ENCODE results near the gene SLC35G3. TPM values are rescaled to one million over a fixed set of nuclear protein-coding genes. Genes with fewer than 3 reads are reported as not detected.
"Not testable (repeated sequence)": the region's sequence is repeated elsewhere in the genome, so short reads cannot be mapped to it uniquely, and the experiment has no call there.

SLC35G3 gene
- not detected in 2 replicates for total RNA-seq

DNA sequence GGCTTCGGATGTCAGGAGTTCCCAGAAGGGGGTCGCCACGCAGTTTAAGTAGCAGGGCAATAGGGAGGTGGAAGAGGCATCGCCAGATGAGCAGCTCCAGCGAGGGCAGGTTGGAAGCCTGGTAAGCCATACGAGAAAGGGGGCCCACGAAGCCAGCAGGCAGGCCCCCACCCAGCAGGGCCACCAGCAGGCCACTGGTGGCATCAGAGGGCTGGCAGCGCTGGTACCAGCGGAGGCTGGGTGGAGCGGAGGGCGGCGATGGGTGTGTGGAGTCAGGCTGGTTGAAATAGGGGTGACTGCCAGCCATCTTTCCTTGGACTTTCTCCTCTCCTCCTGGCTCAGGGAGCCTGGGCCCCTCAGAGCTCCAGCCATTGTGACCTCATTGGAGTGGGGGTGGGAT, at the start of gene SLC35G3:
Gene SLC35G3 (minus strand): TSS at position 393 of the 400 bp plus-strand sequence. CDS start 86 bp downstream, at position 307.
- not testable (repeated sequence) for DNase-seq (ENCODE audit: low read depth, low spot score)

DNA sequence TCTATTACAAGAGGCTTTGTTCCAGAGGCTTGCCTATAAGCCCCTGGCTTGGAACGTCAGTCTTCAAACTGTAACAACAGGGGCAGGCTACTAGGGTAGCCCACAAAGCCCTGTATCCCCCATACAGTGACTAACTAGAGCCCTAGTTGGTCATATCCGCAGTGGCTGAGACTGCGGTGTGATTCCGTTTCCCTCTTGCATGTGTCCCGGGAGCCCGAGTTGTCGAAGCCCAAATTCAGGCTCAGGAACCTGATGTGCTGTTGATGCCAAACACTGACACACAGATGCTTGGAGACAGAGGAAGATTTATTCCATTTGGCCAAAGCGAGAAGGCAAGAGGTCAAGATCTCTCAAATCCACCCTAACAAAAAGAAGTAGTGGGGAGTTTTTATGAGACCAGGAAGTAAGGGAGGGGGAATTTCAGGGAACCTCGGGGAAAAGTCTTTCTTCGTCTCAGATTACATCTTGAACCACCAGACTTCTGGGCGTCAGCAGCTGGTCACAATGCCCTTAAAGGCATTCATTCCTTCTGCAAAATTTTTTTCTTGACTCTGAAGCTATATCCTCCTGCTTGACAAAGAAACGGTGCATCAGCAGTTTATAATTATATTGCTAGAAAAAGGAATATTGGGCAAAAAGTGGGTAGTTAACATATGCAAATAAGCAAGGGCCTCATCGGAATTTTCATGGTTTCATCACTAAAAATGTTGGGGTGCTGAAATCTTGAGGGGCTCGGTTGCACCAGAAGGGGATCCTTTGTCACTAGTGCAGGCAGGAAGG, 49.6 kb upstream of the SLC35G3 start:
- no peak for DNase-seq (ENCODE audit: low read depth, low spot score)

DNA sequence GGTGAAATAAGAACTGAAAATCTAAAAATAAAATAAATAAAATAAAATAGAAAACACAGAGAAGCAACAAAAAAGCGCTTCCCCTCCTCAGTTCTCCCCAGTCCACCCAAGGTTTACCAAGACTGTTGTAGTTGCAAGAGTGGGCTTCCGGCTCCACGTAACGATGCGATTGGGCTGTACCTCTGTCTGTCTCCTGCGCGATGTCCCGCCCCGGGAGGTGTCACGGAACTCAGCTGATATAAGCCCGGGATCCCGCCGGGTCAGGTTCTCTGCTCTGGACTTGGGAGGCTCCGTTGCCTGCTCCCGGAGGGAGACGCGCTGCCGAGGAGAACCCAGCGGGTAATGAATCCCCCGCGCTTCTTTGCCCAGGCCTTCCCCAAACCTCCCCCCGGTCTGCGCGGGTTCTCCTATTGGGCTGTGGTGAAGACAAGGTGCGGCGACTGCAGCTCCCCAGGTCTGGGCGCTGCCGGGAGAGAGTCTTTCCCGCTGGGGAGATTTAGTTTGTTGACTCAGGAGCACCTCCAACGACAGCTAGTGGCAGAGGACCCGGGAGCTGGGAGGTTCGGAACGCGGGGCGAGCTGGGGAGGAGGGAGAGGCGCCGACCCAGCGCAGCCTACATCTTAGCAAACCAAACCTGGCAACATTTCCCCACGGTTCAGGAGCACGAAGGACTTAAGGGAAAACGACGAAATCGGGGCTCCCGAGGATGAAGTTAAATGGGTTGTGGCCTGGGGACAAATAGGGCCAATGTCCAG, 48.8 kb upstream of the SLC35G3 start, which contains the start of gene SLFN5:
Gene SLFN5 (plus strand): TSS at position 268 of the 756 bp plus-strand sequence. CDS start 15,619 bp downstream, outside the sequence.
- DNase-seq (ENCODE audit: low read depth, low spot score) = no peak

DNA sequence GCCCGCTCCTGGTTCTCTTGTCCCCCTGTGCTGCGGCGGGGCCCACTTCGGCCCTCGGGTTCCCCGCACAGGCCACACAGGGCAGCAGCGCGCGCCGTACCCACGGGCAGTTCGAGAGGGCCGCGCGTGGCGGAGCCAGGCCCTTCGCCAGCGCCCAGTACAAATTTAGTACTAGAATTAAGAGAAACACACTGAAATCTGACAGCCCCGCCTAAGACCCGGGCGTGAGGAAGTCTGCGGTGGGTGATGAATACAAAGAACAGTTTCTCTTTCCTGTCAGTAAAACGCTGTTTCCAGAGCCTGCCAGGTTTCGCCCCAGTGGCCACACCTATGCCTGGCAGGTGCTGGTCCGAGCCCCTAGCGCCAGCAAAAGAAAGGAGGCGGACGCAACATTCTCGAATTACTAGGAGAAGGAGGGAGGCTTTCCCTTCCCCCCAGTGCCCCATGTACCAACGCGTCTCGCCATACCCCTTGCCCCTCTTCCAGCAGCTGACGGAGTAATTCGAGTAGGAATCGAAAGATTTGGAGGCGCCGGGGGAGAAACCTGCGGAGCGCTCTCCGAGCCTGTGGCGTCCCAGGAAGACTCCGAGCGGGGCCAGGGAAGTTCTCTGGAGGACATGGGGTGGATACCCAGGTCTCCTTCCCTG, 48.1 kb upstream of the SLC35G3 start:
- DNase-seq (ENCODE audit: low read depth, low spot score) = no peak

DNA sequence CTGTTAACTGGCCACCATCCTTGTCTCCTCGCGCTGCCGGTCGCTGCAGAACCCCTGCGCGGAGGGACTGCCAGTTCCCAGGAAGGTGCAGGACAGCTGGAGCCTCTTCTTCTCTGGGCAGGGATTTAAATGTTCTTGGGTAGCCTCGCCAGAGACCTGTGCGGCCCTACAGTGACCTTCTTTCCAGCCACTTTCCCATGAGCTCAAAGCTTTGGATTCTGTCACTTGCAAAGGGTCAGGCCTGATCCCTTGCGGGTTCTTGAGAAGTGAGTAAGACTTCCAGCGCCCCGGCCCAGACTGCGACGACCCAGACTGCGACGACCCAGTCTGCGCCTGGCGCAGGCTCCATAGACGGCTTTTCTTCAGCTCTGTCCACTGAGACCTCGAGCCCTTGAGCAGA, 47.3 kb upstream of the SLC35G3 start:
- no peak for DNase-seq (ENCODE audit: low read depth, low spot score)

DNA sequence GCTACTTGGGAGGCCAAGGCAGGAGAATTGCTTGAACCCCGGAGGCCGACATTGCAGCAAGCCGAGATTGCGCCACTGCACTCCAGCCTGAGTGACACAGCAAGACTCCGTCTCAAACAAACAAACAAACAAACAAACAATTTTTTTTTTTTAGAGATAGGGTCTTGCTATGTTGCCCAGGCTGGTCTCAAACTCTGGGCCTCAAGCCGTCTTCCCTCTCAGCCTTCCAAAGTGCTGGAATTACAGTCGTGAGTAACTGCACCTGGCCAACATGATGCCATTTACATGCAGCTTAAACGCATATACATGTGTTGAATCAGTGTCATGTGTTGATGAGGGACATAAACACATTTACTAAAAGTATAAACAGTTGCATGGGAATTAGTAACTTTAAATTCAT, 46.7 kb upstream of the SLC35G3 start:
- DNase-seq (ENCODE audit: low read depth, low spot score) = no peak

DNA sequence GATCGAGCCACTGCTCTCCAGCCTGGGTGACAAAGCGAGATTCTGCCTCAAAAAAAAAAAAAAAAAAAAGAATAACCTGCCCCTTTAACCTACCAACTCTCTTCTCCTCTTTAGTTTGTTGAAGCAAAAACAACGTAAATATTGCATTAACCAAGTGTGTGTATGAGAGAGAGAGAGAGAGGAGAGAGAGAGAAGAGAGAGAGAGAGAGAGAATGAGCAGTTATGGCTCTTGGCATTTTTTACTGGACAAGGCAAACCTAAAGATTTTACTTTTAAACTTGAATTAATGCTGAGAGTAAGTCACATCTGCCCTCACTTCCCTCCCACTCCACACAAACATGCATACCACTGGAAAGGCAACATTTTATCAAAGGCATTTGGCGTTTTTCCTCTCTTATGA, 45.6 kb upstream of the SLC35G3 start:
- DNase-seq (ENCODE audit: low read depth, low spot score) = no peak

DNA sequence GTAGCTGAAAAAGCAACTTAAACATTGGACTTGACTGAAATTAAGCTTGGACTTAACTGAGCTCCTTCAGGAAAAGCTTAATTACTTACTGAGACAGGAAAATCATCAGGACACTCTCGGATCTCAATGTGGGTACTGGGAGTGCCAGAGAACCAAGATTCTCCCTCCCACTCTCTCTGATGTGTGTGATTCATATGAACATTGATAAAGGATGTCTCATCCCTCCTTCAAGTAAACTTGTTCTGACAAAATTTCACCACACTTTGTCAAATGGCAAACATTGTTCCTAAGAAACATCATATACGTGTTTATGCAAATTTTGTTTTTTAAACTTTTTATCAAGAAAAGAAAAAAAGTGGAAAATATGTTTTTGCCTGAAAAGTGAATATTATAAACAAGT, 44.6 kb upstream of the SLC35G3 start:
- DNase-seq (ENCODE audit: low read depth, low spot score) = no peak

DNA sequence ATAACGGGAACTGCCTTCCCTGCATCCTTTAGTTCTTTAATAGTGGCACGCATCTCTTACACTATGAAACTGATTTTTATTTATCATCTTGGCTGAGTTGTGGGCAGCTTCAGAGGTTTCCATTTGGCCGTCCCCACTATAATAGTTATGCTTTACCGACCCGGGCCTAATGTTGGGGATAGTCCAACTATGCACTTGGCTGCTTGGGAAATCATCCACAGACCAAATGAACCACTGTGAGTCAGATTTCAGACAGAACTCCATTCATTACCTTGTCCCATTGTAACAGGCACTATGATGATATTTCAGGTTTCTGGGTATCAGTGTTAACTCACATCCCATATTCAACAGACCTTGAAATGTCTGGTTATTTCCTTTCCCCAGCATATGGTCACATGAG, 42.6 kb upstream of the SLC35G3 start:
- DNase-seq (ENCODE audit: low read depth, low spot score) = no peak

DNA sequence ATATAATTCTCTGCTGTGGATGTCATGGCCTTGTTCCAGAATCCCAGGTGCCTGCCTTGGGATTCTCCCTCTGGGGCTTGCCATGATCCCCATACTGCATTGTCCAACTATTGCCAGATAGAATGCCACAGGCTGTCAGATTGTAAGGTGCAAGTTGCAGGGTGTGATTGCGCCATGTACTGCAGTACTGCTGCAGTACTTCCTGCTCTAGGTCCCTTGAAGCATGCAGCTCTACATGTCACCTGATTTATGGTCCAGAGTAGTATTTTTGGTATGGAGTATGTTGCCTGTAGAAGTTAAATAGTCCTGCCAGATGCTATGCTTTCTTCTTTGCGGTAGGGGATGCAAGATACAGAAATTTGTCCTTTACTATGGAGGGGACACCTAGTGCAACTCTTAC, 41.7 kb upstream of the SLC35G3 start:
- no peak for DNase-seq (ENCODE audit: low read depth, low spot score)

DNA sequence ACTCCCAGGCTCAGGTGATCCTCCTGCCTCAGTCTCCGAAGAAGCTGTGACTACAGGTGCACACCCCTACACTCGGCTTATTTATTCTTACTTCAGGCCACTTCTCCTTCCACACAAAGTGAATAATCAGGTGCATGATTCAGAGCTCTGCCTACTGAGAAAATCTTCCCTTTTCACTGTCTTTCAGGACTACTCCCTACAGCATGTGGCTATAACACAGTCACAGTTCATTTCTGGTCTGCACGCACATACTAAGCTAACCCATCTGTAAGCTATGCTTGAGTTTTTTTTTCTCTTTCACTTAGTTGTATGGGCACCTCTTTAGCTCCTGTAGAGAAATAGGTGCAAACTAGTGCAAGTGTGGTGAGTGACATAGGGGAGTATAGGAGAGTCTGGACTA, 41.1 kb upstream of the SLC35G3 start:
- DNase-seq (ENCODE audit: low read depth, low spot score) = no peak

DNA sequence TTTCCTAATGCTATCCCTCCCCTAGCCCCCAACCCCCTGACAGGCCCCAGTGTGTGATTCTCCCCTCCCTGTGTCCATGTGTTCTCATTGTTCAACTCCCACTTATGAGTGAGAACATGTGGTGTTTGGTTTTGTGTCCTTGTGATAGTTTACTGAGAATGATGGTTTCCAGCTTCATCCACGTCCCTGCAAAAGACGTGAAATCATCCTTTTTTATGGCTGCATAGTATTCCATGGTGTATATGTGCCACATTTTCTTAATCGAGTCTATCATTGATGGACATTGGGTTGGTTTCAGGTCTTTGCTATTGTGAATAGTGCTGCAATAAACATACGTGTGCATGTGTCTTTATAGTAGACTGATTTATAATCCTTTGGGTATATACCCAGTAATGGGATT, 40.1 kb upstream of the SLC35G3 start:
- DNase-seq (ENCODE audit: low read depth, low spot score) = not testable (repeated sequence)

DNA sequence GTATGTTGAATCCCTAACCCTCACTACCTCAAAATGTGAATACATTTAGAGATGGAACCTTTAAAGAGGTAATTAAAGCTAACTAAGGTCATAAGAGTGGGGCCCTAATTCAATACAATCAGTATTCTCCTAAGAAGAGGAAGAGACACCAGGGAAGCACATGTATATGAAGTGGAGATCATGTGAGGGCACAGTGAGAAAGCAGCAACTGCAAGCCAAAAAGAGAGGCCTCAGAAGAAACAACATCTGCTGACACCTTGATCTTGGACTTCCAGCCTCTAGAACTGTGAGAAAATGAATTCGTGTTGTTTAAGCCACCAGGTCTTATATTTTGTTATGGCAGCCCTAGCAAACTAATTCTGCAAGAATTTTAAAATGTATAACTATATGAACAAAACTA, 35.4 kb upstream of the SLC35G3 start:
- DNase-seq (ENCODE audit: low read depth, low spot score) = no peak

DNA sequence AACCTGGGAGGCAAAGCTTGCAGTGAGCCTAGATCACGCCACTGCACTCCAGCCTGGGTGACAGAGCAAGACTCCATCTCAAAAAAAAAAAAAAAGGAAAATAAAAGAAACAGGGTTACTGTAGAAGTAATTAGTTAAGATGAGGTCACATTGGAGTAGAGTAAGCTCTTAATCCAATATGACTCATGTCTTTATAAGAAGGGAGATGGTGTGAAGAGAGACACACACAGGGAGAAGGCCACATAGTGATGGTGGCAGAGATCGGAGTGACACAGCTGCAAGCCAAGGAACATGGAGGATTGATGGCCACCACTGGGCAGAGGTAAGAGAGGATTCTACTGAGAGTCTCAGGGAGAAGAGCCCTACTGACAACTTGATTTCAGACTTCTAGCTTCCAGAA, 33.4 kb upstream of the SLC35G3 start:
- no peak for DNase-seq (ENCODE audit: low read depth, low spot score)

DNA sequence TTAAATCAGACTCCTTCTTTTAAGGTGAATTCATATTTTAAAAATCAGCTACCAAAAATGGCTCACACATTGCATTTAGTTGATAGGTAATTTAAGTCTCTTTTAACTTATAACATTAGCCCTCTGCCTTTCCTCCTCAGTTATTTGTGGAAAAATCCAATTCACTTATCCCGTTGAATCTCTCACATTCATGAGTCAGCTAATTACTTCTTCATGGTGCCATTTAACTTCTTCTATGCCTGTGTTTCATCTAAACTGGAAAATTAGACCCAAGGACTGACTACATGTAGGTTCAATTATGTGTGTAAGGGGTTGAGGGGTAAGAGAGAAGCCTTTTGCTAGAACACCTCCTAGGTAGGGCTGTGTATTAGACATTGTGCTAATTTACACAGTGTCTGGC, 30.2 kb upstream of the SLC35G3 start:
- DNase-seq (ENCODE audit: low read depth, low spot score) = no peak

DNA sequence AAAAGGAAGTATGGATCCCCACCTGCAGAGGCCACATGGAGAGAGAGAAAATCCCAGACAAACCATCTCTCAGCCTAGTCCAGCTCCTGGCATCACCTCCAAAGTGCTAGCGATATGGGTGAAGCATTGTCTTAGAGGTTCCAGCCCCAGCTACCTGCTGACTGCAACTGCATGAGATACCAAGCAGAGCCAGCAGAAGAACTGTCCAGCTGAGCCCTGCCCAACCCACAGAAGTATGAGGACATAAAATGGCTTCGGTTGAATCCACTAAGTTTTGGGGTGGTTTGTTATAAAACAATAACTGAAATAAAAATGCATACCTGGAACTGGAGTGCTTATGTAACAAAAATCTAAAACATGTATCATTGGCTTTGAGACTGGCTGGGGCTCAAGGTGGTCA, 28.3 kb upstream of the SLC35G3 start:
- DNase-seq (ENCODE audit: low read depth, low spot score) = no peak

DNA sequence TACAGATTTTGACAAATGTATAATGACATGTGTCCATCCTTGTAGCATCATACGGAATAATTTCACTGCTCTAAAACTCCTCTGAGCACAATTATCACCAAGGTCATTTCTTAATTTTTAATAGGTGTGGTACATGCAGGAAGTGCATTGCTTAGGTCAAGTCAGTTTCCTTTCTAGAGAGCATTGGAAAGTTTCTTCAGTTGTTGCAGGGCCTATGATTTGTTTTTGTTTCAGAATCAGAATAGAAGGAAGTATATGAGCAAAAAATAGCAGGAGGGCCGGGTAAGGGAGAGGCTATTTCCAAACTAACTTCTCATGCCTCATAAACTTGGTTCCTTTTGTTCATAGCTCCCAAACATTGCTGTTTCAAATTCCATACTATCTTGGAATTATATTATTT, 24.7 kb upstream of the SLC35G3 start:
- no peak for DNase-seq (ENCODE audit: low read depth, low spot score)

DNA sequence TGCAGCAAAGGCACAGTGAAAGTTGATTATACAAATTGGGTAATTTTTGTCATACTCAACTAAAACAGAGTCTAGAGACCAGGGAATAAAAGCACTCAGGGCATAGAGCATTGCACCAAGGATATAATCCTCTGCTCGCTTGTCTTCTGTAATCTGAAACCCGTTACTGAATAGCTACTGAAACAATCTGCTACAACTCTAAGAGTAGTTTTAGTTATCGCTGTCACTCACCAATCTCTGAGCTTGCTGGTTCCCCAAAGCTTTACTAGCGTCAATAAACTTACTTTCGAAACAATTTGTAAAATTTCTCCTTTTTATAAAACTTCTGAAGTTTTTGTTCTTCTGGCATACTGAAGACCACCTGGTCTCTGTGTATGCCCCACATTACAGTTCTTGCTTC, 22.9 kb upstream of the SLC35G3 start:
- no peak for DNase-seq (ENCODE audit: low read depth, low spot score)

DNA sequence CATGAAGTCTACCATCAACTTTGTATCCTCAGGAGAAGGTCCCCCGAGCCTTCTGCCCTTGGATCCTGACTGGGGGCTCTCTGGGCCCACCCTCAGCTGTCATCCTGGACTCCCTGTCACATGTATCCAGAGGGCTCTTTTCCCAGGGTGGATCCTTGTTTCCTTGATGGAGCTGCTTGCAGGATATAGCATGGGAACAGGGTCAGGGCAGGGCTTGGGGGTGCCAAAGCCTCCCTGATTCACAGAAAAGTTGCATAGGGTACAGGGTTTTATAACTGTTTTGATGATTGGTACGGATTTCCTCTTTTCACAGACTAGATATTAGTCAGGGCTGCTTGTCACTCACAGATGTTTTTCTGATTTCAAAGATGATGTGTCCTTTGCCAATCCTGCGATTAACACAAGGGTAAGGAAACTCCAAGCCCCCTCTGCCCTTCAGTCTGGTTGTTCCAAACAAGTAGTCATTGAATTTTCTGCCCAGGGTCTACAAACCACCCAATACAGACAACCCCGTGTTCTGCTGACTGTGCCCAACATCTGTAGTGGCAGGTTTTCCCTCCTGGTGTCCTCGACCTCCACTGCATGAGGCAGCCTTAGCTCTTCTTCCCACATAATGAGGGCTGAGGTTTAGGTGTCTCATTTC, 20.6 kb upstream of the SLC35G3 start:
- DNase-seq (ENCODE audit: low read depth, low spot score) = no peak

DNA sequence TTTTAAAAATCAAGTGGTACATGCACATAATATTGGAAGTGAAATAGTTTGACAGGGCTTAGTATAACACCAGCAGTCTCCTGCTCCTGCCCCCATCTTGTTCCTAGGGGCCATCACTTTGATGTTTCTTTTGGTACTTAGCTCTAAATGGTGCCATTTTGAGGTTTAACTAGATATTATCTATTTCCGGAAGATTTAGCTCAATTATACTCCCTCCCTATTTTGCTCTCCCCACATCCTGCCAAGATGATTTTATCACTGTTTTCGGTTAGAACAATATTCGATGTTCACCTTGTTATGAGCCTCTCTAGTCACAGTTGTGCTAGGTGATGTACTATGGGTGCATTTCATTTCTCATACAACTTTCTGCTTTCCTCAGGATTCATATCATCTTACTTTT, 20.0 kb upstream of the SLC35G3 start:
- no peak for DNase-seq (ENCODE audit: low read depth, low spot score)

DNA sequence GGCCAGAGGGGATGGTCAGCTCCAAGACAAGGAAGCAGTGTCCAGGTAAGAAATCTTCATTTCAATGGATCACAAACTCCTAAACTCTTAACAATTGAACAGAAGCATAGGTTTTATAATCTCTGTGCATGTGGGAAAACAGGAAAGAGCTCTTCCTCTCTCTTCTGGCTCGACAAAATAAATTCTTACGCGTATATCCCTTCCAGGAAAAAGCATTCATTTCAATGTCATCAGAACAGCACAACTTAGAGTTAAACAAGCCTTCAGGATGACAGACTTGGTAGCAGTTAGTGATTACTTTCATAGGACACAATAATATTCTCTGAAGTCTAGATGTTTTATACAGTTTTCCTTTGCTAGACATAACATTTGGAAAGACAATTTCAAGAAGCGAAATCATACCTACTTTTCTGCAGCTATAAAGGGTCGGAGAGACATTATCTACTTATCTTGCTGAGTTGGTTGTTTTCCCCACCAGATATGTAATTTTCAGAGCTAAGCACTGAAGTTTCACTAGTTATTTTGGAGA, 19.3 kb upstream of the SLC35G3 start:
- DNase-seq (ENCODE audit: low read depth, low spot score) = no peak

DNA sequence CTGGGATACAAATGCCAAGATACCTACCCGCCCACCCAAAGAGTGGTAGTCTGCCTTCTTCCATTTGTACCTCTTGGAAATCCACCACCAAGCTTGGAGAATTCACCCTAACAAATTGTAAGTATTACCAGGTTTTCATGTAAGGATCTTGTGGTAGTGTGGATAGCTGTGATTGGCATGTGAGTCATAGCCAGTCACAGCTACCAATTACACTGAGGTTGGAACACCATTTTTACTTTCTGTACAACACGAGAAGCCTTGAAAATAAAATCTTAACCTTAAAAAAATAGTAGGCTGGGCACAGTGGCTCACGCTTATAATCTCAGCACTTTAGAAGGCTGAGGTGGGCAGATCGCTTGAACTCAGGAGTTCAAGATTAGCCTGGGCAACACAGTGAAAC, 18.5 kb upstream of the SLC35G3 start:
- no peak for DNase-seq (ENCODE audit: low read depth, low spot score)

Measured in pulmonary artery endothelial cell (primary cell).